Measurements from ENCODE around the gene TLR7.
A peak's percentile ranks its signal among the peaks of the same experiment; 100 is the strongest.

Gene TLR7

DNA sequence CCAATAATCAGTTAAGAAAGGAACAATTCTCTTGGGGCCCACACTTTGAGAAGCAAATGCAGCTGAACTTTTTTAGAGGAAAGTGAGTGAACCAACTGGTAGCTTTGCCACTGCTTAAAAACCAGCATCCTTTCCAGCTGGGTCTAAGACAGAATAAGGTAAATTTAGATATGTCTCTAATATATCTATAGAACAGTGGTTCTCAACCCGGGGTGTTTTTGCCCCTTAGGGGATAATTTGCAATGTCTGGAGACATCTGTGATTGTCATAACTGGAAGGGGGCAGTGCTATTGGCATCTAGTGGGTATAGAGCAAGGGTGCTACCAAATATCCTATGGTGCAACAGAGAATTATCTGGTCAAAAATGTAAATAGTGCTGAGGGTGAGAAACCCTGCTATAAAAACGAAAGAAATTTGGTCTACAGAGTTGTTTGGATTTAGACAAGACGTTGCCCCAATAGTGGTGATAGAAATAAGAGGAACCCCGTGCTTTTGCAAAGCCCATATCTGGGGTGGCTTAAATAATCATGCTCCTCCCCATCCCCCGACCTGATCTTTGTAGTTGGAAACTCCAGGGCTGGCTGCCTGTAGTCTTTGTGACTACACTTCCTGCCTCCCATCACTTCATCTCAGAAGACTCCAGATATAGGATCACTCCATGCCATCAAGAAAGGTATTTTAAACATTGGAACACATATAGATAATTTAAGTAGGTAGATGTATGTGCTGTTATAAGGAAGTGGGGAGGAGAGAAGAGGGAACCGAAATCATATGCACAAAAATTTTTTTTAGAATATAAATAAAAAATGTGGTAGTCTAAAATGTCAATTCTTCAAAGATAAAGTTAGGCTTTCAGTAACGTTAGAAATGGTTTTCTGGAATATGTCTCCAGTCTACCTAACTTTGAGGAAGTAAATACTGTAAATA lies at the start of gene TLR7:
Gene TLR7 (plus strand): TSS at position 622 of the 927 bp plus-strand sequence. CDS start 507 bp downstream, outside the sequence.
- no peak within 1 kb of the TSS for H3K27ac Mint-ChIP-seq
- H3K4me3 Mint-ChIP-seq, result no peak within 1 kb of the TSS
- peaks cover 9% of the 10 kb centered on the region for H3K4me1 Mint-ChIP-seq
- no peaks in the 10 kb centered on the region for H3K27me3 Mint-ChIP-seq
- no peaks in the 10 kb centered on the region for H3K36me3 Mint-ChIP-seq
- H3K9me3 Mint-ChIP-seq, result no peaks in the 10 kb centered on the region

DNA sequence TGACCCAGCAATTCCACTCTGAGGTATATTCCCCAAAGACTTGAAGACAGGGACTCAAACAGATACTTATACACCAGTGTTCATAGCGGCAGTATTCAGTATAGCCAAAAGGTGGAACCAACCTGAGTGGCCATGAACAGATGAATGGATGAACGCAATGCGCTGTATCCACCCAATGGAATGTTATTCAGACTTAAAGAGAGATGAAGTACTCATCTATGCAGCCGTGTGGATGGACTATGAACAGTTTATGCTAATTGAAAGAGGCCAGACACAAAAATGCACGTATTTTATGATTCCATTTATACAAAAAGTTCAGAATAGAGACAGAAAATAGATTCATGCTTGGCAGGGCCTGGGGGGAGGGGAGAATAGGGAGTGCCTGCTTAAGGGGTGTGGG lies 49.3 kb upstream of the TLR7 start:
- Mint-ChIP-seq H3K27ac (no peak overlapping the region), H3K36me3 (peaks cover 3% of the 10 kb centered on the region), H3K4me1 (peaks cover 6% of the 10 kb centered on the region), H3K9me3 (no peaks in the 10 kb centered on the region), H3K27me3 (no peaks in the 10 kb centered on the region), H3K4me3 (no peak overlapping the region)

DNA sequence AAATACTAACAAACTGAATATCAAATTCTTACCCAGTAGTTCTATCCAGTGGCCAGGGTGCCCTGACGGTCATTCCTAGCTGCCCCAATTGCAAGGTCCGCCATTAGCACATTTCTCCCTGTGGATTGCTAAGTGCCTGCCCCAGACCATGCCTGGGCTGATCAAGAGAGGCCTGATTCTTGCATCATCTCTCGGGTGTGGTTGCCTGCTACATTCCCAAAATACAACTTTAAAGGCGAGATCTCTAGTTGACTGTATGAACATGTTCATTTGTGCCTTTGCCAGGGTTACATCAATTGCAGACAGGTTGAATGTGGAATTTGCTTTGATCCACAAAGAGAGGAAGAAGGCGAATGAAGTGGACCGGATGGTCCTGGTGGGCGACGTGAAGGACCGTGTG lies 47.6 kb upstream of the TLR7 start:
- H3K36me3 Mint-ChIP-seq, result peaks cover 4% of the 10 kb centered on the region
- H3K27me3 Mint-ChIP-seq, result no peaks in the 10 kb centered on the region
- H3K4me1 Mint-ChIP-seq, result peaks cover 3% of the 10 kb centered on the region
- no peaks in the 10 kb centered on the region for H3K9me3 Mint-ChIP-seq
- H3K27ac Mint-ChIP-seq, result no peak overlapping the region
- H3K4me3 Mint-ChIP-seq, result no peak overlapping the region

DNA sequence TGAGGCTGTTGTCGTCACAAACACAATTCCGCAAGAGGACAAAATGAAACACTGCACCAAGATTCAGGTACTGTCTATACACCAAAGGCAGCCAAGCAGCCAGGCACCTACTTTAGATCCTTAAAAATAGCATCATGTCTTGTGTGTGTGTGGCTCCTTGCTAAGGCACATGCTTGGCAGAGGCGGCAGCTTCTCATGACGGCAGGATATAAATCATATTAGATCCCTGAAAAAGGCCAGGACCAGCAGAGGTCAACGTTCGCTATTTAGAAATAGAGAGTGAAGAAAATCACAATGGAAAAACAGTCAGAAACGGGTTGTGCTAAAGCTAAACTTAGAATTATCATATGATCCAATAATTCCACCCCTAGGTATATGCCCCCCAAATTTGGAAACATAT lies 46.1 kb upstream of the TLR7 start:
- Mint-ChIP-seq H3K9me3 (no peaks in the 10 kb centered on the region), H3K4me1 (no peaks in the 10 kb centered on the region), H3K27me3 (no peaks in the 10 kb centered on the region), H3K36me3 (peaks cover 7% of the 10 kb centered on the region), H3K27ac (no peak overlapping the region), H3K4me3 (no peak overlapping the region)

DNA sequence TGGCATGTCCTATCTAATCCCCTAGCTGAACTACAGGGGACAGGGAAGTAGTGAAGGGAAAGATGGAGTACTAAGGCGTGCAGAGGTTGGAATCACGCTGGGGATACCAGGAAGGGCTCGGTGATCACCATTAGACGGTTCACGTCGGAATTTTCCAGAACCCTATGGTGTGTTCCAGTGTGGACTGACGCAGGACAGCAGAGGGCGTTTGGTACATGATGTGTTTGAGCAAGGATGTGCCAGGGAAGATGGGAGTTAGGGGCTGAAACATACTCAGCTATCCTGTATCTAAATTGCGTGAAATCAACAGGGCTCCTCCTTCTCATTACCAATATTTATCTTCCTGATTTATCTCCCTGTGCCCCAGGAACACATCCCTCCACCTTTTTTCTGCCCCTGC lies 41.9 kb upstream of the TLR7 start:
- Mint-ChIP-seq H3K36me3 (peaks cover 5% of the 10 kb centered on the region), H3K27me3 (no peaks in the 10 kb centered on the region), H3K27ac (no peak overlapping the region), H3K9me3 (no peaks in the 10 kb centered on the region), H3K4me1 (no peaks in the 10 kb centered on the region), H3K4me3 (no peak overlapping the region)

DNA sequence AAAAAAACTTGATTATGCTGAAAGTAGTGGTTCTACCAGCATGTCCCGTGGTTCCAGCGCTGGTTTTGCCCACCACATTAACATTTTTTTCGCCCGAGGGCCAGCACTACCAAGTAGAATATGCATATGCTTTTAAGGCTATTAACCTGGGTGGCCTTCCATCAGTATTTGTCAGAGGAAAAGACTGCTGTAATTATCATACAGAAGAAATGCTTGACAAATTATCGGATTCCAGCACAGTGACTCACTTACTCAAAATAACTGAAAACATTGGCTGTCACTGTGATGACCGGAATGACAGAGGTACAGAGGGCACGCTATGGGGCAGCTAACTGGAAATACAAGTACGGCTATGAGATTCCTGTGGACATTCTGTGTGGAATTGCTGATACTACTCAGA lies 41.1 kb upstream of the TLR7 start:
- Mint-ChIP-seq H3K36me3 (peaks cover 5% of the 10 kb centered on the region), H3K4me1 (no peaks in the 10 kb centered on the region), H3K9me3 (no peaks in the 10 kb centered on the region), H3K27ac (no peak overlapping the region), H3K27me3 (no peaks in the 10 kb centered on the region), H3K4me3 (no peak overlapping the region)

DNA sequence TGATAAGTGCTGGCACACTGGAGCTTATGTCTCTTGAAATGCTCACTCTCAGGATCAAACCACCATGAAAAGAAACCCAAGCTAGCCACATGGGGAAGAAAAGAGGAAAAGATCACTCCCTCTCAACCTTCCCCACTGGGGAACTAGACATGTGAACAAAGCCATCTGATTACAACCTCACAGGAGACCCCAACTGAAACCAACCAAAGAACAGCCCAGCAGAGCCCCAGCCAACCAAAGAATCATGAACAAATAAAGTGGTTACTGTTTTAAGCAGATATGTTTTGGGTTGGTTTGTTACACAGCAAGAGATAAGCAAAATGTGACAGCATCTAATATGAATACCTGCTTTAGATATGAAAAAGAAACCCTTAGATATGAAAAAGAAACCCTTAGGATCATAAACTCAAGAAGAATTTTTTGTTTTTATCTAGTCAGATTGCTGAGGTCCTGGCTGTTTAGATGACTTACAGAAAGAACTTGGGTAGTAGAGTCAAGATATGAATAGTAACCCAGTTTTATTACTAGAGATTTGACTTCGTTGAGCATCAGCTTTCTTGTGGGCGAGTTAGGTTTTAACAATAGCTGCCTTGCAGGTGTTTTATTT lies 23.7 kb upstream of the TLR7 start:
- H3K27me3 Mint-ChIP-seq, result no peaks in the 10 kb centered on the region
- no peaks in the 10 kb centered on the region for H3K9me3 Mint-ChIP-seq
- H3K27ac Mint-ChIP-seq, result peak overlapping the region; percentile 97
- H3K4me3 Mint-ChIP-seq, result peak overlapping the region; percentile 76
- no peaks in the 10 kb centered on the region for H3K36me3 Mint-ChIP-seq
- H3K4me1 Mint-ChIP-seq, result peaks cover 16% of the 10 kb centered on the region

DNA sequence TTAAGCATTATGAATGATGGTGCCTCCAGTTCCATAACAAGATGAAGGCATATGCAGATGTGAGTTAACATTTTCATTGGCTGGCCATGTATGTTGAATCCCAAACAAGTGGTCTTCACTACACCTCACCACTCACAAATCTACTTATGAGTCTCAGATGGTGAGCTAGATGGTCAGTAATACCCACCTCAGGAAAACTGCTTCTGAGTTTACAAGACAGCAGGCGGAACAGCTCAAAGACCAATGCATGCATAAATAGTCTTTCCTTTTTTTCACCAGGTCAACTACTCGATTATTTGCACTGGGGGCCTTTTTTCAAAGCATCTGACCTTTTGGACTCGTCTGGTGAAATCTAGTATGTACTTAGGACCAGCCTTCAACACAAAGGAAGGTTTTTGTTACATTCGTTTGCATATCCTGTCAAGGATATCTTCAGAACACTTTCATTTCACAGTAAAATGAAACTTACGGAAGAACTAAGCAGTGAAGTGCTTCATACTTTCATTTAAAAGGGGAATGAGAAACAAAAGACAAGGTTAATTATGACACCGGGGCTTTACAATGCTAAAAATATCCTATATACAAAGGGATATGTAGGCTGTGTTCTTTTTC lies 23.1 kb upstream of the TLR7 start:
- Mint-ChIP-seq H3K36me3 (no peaks in the 10 kb centered on the region), H3K4me3 (peak overlapping the region; percentile 76), H3K27ac (peak overlapping the region; percentile 97), H3K27me3 (no peaks in the 10 kb centered on the region), H3K4me1 (peaks cover 16% of the 10 kb centered on the region), H3K9me3 (no peaks in the 10 kb centered on the region)

DNA sequence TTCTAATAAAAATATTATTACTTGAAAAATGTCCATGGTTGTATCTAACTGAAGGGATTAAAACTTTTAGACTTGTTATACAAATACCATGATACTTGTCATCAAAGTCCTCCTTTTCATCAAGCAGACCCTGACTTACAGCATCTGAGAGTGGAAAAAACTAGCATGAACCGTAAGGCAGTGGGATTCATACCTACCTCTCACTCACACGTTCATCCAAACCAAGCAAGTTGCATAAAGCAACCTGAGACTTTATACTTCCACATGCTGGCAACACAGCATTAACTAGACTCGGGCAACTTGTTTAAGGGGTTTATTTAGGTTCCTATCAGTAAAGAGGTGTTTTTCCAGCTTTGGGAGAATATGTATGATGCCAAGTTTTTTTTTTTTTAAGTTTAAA lies 22.6 kb upstream of the TLR7 start:
- H3K36me3 Mint-ChIP-seq, result no peaks in the 10 kb centered on the region
- H3K4me3 Mint-ChIP-seq, result peak overlapping the region; percentile 76
- H3K27me3 Mint-ChIP-seq, result no peaks in the 10 kb centered on the region
- H3K27ac Mint-ChIP-seq, result no peak overlapping the region
- peaks cover 16% of the 10 kb centered on the region for H3K4me1 Mint-ChIP-seq
- H3K9me3 Mint-ChIP-seq, result no peaks in the 10 kb centered on the region

DNA sequence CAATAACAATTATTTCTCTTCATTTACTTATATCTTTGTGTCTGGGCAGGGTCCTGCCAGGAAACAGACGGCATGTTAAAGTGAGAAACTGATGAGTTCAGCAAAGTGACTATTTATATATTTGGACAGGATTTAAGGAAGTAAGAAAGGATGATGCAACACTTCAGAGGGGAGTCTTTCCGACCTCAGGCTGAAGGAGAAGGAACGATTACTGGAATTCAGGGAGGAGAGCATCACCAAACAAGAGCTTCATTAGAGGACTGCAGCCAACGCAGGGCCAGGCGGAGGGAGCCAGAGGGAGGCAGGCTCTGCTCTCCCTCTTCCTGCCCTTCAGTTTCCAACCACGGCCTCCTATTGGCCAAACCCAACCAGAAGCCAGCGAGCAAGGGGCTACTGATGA lies 1.5 kb upstream of the TLR7 start:
- H3K4me3 Mint-ChIP-seq, result no peak overlapping the region
- no peaks in the 10 kb centered on the region for H3K36me3 Mint-ChIP-seq
- no peaks in the 10 kb centered on the region for H3K27me3 Mint-ChIP-seq
- no peaks in the 10 kb centered on the region for H3K9me3 Mint-ChIP-seq
- no peak overlapping the region for H3K27ac Mint-ChIP-seq
- H3K4me1 Mint-ChIP-seq, result peaks cover 9% of the 10 kb centered on the region

DNA sequence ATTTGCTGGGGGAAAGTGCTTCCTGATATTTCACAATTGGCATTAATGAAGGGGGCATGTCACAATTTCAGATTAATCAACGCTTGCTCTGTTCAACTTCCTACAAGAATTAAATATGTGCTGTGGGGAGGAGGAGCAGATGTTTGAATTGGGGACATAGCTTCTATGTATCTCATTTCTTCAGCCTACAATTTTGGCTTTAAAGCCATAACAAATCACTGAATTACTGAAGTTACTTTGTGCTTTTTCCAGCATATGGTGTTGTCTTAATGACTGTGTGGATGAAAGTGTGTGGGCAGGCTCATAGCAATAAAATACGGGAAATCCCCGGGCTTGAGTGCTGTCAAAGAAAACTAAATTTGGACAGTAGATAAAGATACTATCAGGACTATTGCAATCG lies 813 bp downstream of the TLR7 start:
- no peaks in the 10 kb centered on the region for H3K9me3 Mint-ChIP-seq
- peaks cover 9% of the 10 kb centered on the region for H3K4me1 Mint-ChIP-seq
- H3K27me3 Mint-ChIP-seq, result no peaks in the 10 kb centered on the region
- no peak overlapping the region for H3K27ac Mint-ChIP-seq
- no peaks in the 10 kb centered on the region for H3K36me3 Mint-ChIP-seq
- H3K4me3 Mint-ChIP-seq, result no peak overlapping the region

DNA sequence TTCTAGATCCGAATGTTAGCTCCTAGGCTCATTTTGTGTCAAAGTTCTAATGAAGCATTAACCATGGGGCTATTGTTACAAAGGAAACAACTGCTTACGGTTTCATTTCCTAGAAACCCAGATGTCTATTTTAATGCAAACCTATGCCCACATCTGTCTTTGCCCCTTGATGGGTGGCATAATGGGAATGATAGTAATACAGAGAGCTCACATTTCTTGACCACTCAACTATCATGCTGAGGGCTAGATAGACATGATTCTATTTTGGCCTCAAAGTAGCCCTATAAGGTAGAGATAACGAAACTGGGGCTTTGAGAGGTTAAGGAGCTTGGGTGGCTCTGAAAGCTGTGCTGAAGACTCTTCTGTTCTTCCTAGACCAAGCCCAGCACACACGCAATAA lies 1.9 kb downstream of the TLR7 start:
- H3K27me3 Mint-ChIP-seq, result no peaks in the 10 kb centered on the region
- H3K36me3 Mint-ChIP-seq, result no peaks in the 10 kb centered on the region
- no peak overlapping the region for H3K4me3 Mint-ChIP-seq
- H3K9me3 Mint-ChIP-seq, result no peaks in the 10 kb centered on the region
- peaks cover 9% of the 10 kb centered on the region for H3K4me1 Mint-ChIP-seq
- H3K27ac Mint-ChIP-seq, result no peak overlapping the region

DNA sequence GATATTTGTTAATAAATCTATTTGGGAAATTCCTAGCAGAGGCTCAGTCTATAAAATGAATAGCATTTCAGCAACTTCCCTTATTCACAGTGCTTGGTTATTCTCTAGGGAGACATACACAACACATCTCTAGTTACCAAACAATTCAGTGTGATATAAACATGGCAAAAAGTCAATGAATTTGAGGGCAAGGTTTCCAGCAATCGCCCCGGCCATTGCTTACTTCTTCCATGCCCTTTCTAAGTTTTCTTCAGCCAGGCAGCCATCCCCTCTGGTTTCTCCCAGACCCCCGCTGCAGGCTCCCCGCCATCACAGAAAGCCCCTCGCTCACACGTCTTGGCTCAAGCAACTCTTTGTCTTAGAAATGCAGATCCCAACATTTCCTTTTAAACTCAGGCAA lies 4.4 kb downstream of the TLR7 start:
- no peaks in the 10 kb centered on the region for H3K9me3 Mint-ChIP-seq
- no peak overlapping the region for H3K27ac Mint-ChIP-seq
- H3K4me3 Mint-ChIP-seq, result no peak overlapping the region
- no peaks in the 10 kb centered on the region for H3K27me3 Mint-ChIP-seq
- no peaks in the 10 kb centered on the region for H3K36me3 Mint-ChIP-seq
- peaks cover 9% of the 10 kb centered on the region for H3K4me1 Mint-ChIP-seq

DNA sequence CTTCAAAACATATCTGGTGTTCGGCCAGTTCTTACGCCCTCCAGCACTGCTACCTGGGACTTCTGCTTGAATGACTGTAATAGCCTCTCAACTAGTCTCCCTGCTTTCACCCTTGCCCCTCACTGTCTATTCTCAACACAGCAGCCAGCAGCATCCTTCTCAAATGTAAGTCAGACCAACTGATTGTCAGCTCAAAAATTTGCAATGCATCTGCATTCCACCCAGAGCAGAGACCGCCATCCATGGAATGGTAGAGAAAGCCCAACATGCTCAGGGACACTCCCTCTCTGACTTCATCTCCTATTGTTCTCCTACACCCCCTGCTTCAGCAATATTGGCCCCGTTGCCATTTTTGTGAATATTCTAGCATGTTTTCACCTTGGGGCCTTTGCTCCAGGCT lies 5.9 kb downstream of the TLR7 start:
- Mint-ChIP-seq H3K4me1 (peaks cover 4% of the 10 kb centered on the region), H3K9me3 (no peaks in the 10 kb centered on the region), H3K27me3 (no peaks in the 10 kb centered on the region), H3K36me3 (no peaks in the 10 kb centered on the region), H3K4me3 (no peak overlapping the region), H3K27ac (no peak overlapping the region)

DNA sequence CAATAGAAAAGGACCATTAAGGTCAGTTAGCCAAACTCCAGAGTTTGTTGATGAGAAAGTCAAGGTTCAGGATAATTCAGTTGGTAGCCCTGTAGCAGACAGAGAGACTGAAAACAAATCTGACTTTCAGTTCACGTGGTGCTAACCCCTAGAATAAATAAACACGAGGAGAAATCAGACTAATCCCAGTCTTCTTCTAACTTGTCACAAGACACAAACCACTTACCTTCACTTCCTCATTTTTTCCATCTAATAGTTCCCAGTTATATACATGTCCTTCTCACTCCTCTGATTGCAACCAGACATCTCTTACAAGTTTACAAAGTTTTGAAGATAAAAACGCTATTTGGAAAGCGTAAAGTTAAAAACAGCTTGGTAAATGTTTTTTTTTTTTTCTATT lies 7.7 kb downstream of the TLR7 start:
- Mint-ChIP-seq H3K4me3 (no peak overlapping the region), H3K27me3 (no peaks in the 10 kb centered on the region), H3K4me1 (no peaks in the 10 kb centered on the region), H3K27ac (no peak overlapping the region), H3K9me3 (no peaks in the 10 kb centered on the region), H3K36me3 (no peaks in the 10 kb centered on the region)

DNA sequence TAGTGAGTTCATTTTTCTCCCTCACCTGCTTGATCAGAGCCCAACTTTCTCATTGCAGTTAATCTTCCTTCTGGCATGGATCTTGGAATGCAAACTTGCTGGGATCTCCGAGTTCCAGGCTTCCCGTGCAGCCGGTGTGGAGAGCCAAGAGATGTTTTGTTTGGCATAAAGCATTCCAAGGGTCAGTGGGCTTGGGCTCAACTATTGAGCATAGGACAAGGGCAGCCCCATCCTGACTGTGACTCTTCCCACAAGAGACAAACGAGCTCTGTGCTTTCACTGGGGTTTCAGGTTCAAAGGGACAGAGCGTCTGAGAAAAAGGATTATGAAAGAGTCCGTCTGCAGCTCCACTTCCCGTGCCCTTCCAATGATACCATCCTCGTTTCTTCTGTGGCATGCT lies 10.5 kb downstream of the TLR7 start:
- no peaks in the 10 kb centered on the region for H3K4me1 Mint-ChIP-seq
- no peaks in the 10 kb centered on the region for H3K9me3 Mint-ChIP-seq
- no peak overlapping the region for H3K4me3 Mint-ChIP-seq

More for the DNA sequence above, 10.5 kb downstream of the TLR7 start:
- Mint-ChIP-seq H3K36me3 (no peaks in the 10 kb centered on the region), H3K27ac (no peak overlapping the region), H3K27me3 (no peaks in the 10 kb centered on the region)
